H1 (cell line): ENCODE data around the gene ADCY5.

Experiments
- ASH2L ChIP-seq: fragments of 200-600, 300-600 bp; sonication (generic); IDR thresholded peaks from one replicate; pipeline ENCODE4 v1.7.1; 2017; ENCODE audit warnings: low read length
- CTCF ChIP-seq, 3 experiments: IDR thresholded peaks; 1 replicate in 2 of 3; 2 replicates in 1 of 3; pipeline versions ENCODE4 v1.5.1 to v1.6.1; 2011; ENCODE audit warnings: low read length in 3 of 3, mild to moderate bottlenecking in 3 of 3, inconsistent platforms in 2 of 3, low read depth in 1 of 3, moderate library complexity in 1 of 3; ENCODE audit not compliant: insufficient read depth in 1 of 3; ENCODE audit errors: control extremely low read depth in 1 of 3
- EGR1 ChIP-seq: IDR thresholded peaks from 2 replicates; pipeline ENCODE4 v1.6.1; 2011; ENCODE audit warnings: low read depth, low read length, borderline replicate concordance
- EP300 ChIP-seq, 2 experiments: IDR thresholded peaks; 1 replicate in 1 of 2; 2 replicates in 1 of 2; pipeline ENCODE4 v1.6.1; 2011 to 2012; ENCODE audit warnings: low read depth in 2 of 2, low read length in 2 of 2, mild to moderate bottlenecking in 2 of 2, borderline replicate concordance in 1 of 2, inconsistent platforms in 1 of 2, moderate library complexity in 1 of 2
- NRF1 ChIP-seq: IDR thresholded peaks from 2 replicates; pipeline ENCODE4 v1.6.1; 2011; ENCODE audit warnings: mild to moderate bottlenecking, low read depth, low read length, improper control_type of control experiment
- POLR2A ChIP-seq, 2 experiments: IDR thresholded peaks; 1 replicate in 1 of 2; 2 replicates in 1 of 2; pipeline ENCODE4 v1.6.1; 2011; ENCODE audit warnings: low read depth in 2 of 2, low read length in 2 of 2, mild to moderate bottlenecking in 2 of 2; ENCODE audit errors: control extremely low read depth in 1 of 2
- RAD21 ChIP-seq, 2 experiments: IDR thresholded peaks in 1 of 2; conservative IDR thresholded peaks in 1 of 2; 2 replicates each; pipeline ENCODE4 v1.6.1; 2011; ENCODE audit warnings: low read depth in 2 of 2, low read length in 2 of 2, improper control_type of control experiment in 1 of 2, inconsistent platforms in 1 of 2, mild to moderate bottlenecking in 1 of 2, moderate library complexity in 1 of 2

GRCh38 chr3:123327480-123327879 lies 121.4 kb downstream of the ADCY5 start:
- no peak for TF ChIP-seq ASH2L
- TF ChIP-seq RAD21 (IDR thresholded peaks at IDR 0.05 in 1 of 2, conservative IDR thresholded peaks at IDR 0.05 in 1 of 2; ENCODE audit: low read depth in 2 of 2, low read length in 2 of 2): no peak
- no peak for TF ChIP-seq NRF1
- TF ChIP-seq EP300 (IDR thresholded peaks at IDR 0.05; ENCODE audit: borderline replicate concordance in 1 of 2, low read depth in 2 of 2, low read length in 2 of 2): no peak
- TF ChIP-seq POLR2A (IDR thresholded peaks at IDR 0.05; ENCODE audit: control extremely low read depth in 1 of 2, low read depth in 2 of 2, low read length in 2 of 2): no peak
- no peak for TF ChIP-seq CTCF (IDR thresholded peaks at IDR 0.05; ENCODE audit: control extremely low read depth in 1 of 3, insufficient read depth in 1 of 3, low read depth in 1 of 3, low read length in 3 of 3)
- no peak for TF ChIP-seq EGR1
